Lung microvascular endothelial cell (primary cell): ENCODE data around the gene ZNF438. TPM values are rescaled to one million over a fixed set of nuclear protein-coding genes. Genes with fewer than 3 reads are reported as not detected.
A peak's percentile ranks its signal among the peaks of the same experiment; 100 is the strongest.
"Not testable (repeated sequence)": the region's sequence is repeated elsewhere in the genome, so short reads cannot be mapped to it uniquely, and the experiment has no call there.

ENCODE experiments used
- DNase-seq, 2 donors: peaks; one replicate each; pipeline versions ENCODE4 v3.0.0 to v3.0.0-alpha.2; 2010; ENCODE audit warnings: low read depth in 2 of 2
- total RNA-seq: library from RNA; depleted of rRNA; stranded (reverse); fragments of >200 nt; gene quantifications from 2 replicates; pipeline ENCODE4 v1.2.1, GENCODE V29; 2014

ZNF438 gene
- total RNA-seq, 1 donor from 2014 or later, result 2.6 TPM

GRCh38 chr10:31055573-31056251, 24.0 kb upstream of the ZNF438 start:
- DNase-seq, result no peak

GRCh38 chr10:31051703-31052102, 20.0 kb upstream of the ZNF438 start:
- DNase-seq, result peak; percentile 49 to 79

- DNase-seq, result peak in 1 of 2 donors; percentile 22
These were observed 11.0 kb upstream of the ZNF438 start for GRCh38 chr10:31042670-31043069.

GRCh38 chr10:31041011-31041410, 9.3 kb upstream of the ZNF438 start:
- no peak for DNase-seq

- DNase-seq, result not testable (repeated sequence)
These were observed 7.3 kb upstream of the ZNF438 start for GRCh38 chr10:31039006-31039405.

GRCh38 chr10:31037749-31038148, 6.1 kb upstream of the ZNF438 start:
- DNase-seq, result no peak

GRCh38 chr10:31036209-31036608, 4.5 kb upstream of the ZNF438 start:
- peak; percentile 30 to 72 for DNase-seq

GRCh38 chr10:31035266-31035798, 3.7 kb upstream of the ZNF438 start:
- DNase-seq, result no peak

GRCh38 chr10:31034098-31034909, 2.6 kb upstream of the ZNF438 start:
- peak; percentile 7 to 61 for DNase-seq

GRCh38 chr10:31033147-31033546, 1.5 kb upstream of the ZNF438 start:
- DNase-seq, result peak in 1 of 2 donors; percentile 31

- DNase-seq, result peak; percentile 94 to 96
These were observed 830 bp upstream of the ZNF438 start for GRCh38 chr10:31032258-31033132.

GRCh38 chr10:31031205-31031557, 484 bp downstream of the ZNF438 start:
- no peak for DNase-seq

- no peak for DNase-seq
These were observed 865 bp downstream of the ZNF438 start for GRCh38 chr10:31030800-31031199.

- peak; percentile 70 to 79 for DNase-seq
These were observed 1.4 kb downstream of the ZNF438 start for GRCh38 chr10:31030260-31030659.

GRCh38 chr10:31028081-31028480, 3.6 kb downstream of the ZNF438 start:
- DNase-seq, result no peak

- not testable (repeated sequence) for DNase-seq
These were observed 5.4 kb downstream of the ZNF438 start for GRCh38 chr10:31026279-31026678.

- no peak for DNase-seq
These were observed 6.5 kb downstream of the ZNF438 start for GRCh38 chr10:31025142-31025541.

GRCh38 chr10:31023558-31023957, 8.1 kb downstream of the ZNF438 start:
- no peak for DNase-seq

- no peak for DNase-seq
These were observed 11.5 kb downstream of the ZNF438 start for GRCh38 chr10:31020209-31020608.

GRCh38 chr10:31018962-31019361, 12.7 kb downstream of the ZNF438 start:
- DNase-seq, result no peak

- no peak for DNase-seq
These were observed 13.3 kb downstream of the ZNF438 start for GRCh38 chr10:31018356-31018750.
